ENCODE results near the gene ERBB4. TPM values are rescaled to one million over a fixed set of nuclear protein-coding genes. Genes with fewer than 3 reads are reported as not detected.

ERBB4 gene
- total and polyA plus RNA-seq, 10 of the 15 experiments (the other 5 are each of a cell fraction or from before 2014, with no cell fraction given) = under 0.01 to 0.23 (median 0.01) TPM; not detected in 4

DNA sequence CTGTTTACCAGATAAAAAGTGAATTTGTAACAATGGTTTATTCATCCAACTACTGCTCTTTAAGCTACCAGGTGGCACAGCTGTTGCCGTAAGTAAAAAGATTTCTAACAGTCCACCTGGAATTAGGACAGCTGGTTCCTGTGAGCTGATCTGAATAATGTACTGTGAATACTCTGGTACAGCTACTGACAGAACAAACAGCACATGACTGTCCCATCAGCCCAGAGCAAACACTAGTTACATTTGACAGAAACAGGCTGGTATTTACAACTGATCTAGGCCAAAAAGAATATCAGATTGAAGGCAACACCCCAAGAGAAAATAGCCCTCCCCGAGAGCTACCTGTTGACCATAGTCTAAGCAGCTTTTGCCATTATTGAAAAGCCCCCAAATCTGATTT is 1141.8 kb downstream of the ERBB4 start:
- ATAC-seq (no peak), FAIRE-seq (no peak), DNase-seq (ENCODE audit: low read depth, low spot score) (no peak)
- intact Hi-C loops (cut with micrococcal nuclease; ENCODE audit: unreplicated experiment) (no loop called here), in situ Hi-C loops (cut with MboI) (no loop called here)
- WGBS (ENCODE audit: insufficient coverage, insufficient replicate concordance, low lambda C conversion rate, missing lambda C conversion rate) = 13% methylated on average over 2 of the region's 2 CpGs
- Histone ChIP-seq H3K79me2 (ENCODE audit: control insufficient read depth, insufficient read depth, low read length) (no peaks in the 10 kb centered on the region), H3K9me3 (replicated peaks; ENCODE audit: control insufficient read depth, insufficient read depth, low read length) (no peaks in the 10 kb centered on the region), H4K20me1 (ENCODE audit: control insufficient read depth, insufficient read depth) (no peaks in the 10 kb centered on the region), H3K27ac (ENCODE audit: control insufficient read depth, insufficient read depth) (no peak overlapping the region), H3K9ac (ENCODE audit: control insufficient read depth, insufficient read depth, low read length) (no peak overlapping the region), H3K4me1 (ENCODE audit: control insufficient read depth, insufficient read depth, low read length) (no peaks in the 10 kb centered on the region), H3K36me3 (ENCODE audit: control insufficient read depth in 2 of 2, insufficient read depth in 2 of 2, low read length in 1 of 2) (no peaks in the 10 kb centered on the region), H3K4me2 (ENCODE audit: control insufficient read depth, insufficient read depth) (no peak overlapping the region), H3K4me3 (no peak overlapping the region), H3K27me3 (replicated peaks in 1 of 2; ENCODE audit: control insufficient read depth in 2 of 2, insufficient read depth in 2 of 2, low read length in 1 of 2) (no peaks in the 10 kb centered on the region), H2AFZ (ENCODE audit: control insufficient read depth, low read depth, low read length) (no peak overlapping the region)
- RAD21 ChIA-PET (ENCODE audit: unreplicated experiment) = no interaction called here
- TF ChIP-seq PML (IDR thresholded peaks at IDR 0.05; ENCODE audit: low read length) (no peak), NKRF (conservative IDR thresholded peaks at IDR 0.05) (no peak), PKNOX1 (IDR thresholded peaks at IDR 0.05) (no peak), CUX1 (IDR thresholded peaks at IDR 0.05; ENCODE audit: insufficient replicate concordance, low read depth, low read length) (no peak)
- TF ChIP-seq, protein P1, sequence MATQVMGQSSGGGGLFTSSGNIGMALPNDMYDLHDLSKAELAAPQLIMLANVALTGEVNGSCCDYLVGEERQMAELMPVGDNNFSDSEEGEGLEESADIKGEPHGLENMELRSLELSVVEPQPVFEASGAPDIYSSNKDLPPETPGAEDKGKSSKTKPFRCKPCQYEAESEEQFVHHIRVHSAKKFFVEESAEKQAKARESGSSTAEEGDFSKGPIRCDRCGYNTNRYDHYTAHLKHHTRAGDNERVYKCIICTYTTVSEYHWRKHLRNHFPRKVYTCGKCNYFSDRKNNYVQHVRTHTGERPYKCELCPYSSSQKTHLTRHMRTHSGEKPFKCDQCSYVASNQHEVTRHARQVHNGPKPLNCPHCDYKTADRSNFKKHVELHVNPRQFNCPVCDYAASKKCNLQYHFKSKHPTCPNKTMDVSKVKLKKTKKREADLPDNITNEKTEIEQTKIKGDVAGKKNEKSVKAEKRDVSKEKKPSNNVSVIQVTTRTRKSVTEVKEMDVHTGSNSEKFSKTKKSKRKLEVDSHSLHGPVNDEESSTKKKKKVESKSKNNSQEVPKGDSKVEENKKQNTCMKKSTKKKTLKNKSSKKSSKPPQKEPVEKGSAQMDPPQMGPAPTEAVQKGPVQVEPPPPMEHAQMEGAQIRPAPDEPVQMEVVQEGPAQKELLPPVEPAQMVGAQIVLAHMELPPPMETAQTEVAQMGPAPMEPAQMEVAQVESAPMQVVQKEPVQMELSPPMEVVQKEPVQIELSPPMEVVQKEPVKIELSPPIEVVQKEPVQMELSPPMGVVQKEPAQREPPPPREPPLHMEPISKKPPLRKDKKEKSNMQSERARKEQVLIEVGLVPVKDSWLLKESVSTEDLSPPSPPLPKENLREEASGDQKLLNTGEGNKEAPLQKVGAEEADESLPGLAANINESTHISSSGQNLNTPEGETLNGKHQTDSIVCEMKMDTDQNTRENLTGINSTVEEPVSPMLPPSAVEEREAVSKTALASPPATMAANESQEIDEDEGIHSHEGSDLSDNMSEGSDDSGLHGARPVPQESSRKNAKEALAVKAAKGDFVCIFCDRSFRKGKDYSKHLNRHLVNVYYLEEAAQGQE (IDR thresholded peaks at IDR 0.05; ENCODE audit: low read depth, low read length) = no peak
- SMC1A ChIA-PET (ENCODE audit: uncharacterized antibody, unreplicated experiment) = no interaction called here
- BruUV-seq (replicated peaks) = no TSS peak
- CTCF ChIA-PET = no interaction called here
- POLR2A ChIA-PET = no interaction called here
